Activated T-helper 9 cell treated with anti-CD3 and anti-CD28 coated beads, Interleukin-2, amount 50 U/mL, for 16 hours (primary cell): ENCODE results near the gene TPSB2.

Source experiments
- DNase-seq: peaks from one replicate; pipeline ENCODE4 v3.0.0-alpha.2; 2020; ENCODE audit warnings: low read depth

Gene TPSB2

DNA sequence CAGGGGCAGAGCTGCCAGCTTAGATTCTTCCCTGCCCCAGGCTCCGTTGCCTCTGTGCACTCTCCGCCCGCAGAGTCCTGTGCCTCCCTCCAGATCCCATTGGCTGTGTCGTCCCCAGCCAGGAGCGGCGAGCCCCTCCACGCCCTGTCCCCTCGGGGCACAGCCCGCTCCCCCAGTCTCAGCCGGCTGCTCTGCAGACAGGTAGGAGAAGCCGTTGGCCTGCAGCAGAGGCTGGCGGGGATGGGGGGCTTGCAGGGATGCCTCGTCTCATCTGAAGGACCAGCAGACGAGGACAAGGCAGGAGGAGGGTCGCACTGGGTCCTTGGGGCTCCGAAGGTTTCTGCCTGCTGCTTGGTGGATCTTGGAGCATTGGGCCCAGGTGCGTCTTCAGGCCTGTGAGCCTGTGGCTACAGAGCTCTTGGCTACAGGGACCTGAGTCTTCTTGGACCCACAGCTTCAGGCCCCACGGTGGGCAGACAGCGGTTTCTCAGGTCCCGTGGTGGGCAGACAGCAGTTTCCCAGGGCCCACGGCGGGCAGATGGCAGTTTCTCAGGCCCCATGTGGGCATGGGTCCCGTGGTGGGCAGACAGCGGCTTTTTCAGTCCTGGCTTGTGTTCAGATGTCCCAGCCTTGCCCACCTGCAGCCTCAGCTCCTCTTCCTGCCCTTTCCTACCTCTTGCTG lies 10.9 kb downstream of the TPSB2 start:
- no peak for DNase-seq

DNA sequence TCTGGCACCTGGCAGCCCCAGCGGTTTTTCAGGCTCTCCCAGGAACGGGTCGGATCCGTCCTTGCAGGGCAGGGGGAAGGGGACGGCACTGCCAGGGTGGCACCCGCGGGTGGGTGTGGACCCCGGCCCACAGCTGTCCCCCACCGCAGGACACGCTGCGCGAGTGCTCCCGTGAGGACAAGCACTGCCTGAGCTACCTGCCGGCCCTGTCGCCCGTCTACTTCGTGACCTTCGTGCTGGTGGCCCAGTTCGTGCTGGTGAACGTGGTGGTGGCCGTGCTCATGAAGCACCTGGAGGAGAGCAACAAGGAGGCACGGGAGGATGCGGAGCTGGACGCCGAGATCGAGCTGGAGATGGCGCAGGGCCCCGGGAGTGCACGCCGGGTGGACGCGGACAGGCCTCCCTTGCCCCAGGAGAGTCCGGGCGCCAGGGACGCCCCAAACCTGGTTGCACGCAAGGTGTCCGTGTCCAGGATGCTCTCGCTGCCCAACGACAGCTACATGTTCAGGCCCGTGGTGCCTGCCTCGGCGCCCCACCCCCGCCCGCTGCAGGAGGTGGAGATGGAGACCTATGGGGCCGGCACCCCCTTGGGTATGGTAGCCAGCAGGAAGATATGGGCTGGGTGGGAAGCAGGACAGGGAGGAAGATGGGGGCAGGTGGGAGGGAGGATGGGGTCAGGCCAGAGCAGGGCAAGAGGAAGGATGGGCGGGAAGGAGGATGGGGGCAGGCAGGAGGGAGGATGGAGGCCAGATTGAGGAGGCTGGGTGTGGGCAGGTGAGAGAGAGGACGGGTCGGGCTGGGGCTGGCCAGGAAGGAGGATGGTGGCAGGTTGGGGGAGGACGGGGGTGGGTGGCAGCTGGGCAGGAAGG lies 11.7 kb downstream of the TPSB2 start:
- no peak for DNase-seq

DNA sequence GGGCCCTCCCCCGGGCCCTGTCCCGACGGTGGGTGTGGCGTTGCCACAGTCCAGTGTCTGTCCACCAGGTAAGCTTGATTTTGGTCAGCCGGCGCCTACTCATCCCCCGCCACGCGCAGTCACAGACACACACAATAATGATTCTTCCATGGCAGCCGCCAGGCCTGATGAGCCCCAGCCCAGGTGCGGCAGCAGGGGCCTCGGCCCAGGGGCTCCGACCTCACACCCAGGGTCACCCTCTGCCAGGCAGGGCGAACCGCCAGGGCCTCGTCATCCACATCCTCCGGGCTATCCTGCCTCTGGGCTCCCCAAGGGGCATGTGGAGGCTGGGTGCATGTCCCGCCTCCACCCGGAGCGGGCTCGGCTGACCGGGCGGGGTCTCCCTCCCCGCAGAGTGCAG lies 12.5 kb downstream of the TPSB2 start:
- no peak for DNase-seq

DNA sequence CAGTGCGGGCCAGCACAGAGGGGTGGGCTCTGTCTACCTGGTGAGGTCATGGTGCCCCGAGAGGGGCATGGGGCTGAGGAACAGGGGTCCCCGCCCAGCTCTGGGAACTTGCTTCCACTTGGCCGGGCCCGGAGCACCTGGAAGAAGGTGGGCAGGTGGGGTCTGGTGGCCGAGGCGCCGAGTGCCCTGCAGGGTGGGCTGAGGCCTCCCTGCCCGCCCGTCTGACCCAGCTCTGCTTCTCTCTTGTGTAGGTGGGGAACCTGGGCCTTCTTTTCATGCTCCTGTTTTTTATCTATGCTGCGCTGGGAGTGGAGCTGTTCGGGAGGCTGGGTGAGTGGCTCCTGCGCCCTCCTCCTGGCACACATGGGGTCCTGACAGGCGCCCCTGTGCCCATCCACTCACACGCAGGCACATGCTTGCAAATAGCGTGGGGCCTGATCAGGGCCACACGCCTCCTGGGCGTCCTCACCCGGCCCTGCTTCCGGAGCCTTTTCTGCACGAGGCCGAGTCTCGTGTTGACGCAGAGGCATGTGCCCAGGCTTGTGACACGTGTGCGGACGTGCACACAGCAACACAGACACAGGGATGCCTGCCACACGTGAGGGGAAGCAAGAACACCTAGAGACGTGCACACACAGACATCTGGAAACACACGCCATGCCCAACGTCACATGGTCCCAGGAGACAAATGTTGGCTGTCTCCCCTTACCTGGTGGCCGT lies 13.1 kb downstream of the TPSB2 start:
- no peak for DNase-seq

DNA sequence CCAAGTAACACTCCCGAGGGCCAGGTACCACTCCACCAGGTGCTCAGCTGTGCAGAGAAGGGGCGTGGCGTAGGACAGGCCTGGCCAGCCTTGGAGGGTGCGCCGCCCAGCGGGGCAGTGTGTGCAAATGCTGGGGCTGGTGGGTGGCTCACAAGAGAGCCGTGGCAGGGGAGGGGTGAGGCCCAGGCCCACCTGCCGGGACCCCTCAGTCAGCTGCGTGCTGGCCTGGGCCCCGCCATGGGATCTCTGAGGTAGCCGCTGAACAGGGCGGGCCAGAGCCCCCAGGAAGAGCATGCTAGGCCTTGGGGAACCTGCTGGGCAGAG lies 13.7 kb downstream of the TPSB2 start:
- no peak for DNase-seq

DNA sequence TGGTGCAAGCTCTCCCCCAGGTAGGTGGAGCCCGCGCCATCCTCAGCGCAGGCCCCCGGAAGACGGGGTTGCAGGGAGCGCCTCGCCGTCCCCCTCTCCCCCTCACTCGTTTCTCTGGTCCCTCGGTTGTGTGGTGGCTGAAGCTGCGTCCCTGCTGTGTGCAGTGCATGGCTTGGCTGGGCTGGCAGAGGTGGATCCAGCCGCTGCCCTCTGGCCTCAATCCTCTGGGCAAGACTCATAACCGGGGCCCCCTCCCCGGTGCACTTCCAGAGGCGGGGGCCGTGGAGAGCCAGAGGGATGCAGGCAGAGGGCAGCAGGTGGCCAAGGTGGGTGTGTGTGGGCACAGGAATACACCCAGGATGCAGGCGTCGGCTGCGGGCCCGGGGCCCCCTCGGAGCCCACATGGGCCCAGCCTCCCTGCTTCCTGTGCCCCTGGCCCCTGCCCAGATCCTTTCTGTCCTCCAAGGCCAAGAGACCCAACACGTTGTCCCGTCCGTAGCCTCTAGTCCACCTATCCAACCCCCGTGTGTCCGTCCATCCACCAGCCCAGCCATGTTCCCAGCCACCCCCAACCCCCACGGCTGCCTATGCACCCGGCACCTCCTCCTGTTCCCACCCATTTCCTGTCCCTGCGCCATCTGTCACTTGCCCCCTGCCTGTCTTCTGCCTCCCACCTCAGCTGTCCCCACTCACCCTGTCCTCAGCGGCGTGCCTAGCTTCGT lies 14.2 kb downstream of the TPSB2 start:
- no peak for DNase-seq

DNA sequence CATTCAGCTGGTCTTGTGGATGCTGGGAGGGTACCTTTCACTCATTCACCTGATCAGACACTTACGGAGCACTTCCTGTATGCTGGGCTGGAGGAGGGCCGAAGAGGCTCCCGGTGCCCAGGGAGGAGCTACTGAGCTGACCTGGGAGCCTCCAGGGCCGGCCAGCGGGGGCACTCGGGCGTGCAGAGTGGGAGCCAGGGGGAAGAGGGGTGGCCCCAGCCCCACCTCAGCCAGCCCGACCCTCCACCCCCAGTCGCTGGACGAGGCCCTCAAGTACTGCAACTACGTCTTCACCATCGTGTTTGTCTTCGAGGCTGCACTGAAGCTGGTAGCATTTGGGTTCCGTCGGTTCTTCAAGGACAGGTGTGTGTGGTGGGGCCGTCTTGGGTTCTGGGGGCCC lies 15.3 kb downstream of the TPSB2 start:
- DNase-seq: no peak

DNA sequence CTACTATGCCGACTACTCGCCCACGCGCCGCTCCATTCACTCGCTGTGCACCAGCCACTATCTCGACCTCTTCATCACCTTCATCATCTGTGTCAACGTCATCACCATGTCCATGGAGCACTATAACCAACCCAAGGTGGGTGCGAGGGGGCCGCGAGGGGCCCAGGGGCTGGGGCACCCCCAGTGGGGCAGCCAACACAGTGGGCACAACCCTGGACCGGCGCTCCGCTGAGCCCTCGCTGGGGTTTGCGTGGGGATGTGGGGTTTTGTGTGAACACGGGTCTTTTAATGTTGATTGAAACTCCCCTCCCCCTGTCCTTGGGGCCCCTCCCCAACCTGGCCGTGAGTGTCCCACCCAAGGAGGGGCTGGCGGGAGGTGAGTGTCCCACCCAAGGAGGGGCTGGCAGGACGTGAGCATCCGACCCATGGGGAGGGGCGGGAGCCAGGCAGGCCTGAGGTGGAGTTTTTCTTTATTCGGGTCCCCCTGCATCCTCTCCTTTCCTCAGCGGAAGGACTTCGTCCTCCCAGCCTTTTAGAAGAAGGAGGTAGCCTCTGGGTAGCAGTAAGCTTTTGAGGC lies 16.1 kb downstream of the TPSB2 start:
- no peak for DNase-seq

DNA sequence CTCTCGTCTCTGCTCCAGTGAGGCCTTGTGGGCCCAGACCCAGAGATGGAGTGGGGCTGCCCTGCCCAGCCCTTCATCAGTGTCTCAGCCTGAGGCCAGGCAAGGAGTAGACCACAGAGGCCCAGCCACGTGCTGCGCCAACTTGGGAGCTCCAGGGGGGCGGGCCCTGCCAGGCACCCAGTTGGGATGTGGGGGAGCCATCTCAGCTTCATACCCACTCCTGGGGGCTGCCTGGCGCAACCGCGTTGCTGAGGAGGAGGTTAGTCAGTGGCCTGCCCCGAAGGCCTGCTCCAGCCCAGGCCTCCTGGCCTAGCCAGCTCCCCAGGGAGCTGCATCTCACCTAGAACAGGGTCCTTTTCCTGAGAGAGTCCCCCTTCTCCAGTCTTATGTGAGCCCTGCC lies 16.8 kb downstream of the TPSB2 start:
- DNase-seq: no peak

DNA sequence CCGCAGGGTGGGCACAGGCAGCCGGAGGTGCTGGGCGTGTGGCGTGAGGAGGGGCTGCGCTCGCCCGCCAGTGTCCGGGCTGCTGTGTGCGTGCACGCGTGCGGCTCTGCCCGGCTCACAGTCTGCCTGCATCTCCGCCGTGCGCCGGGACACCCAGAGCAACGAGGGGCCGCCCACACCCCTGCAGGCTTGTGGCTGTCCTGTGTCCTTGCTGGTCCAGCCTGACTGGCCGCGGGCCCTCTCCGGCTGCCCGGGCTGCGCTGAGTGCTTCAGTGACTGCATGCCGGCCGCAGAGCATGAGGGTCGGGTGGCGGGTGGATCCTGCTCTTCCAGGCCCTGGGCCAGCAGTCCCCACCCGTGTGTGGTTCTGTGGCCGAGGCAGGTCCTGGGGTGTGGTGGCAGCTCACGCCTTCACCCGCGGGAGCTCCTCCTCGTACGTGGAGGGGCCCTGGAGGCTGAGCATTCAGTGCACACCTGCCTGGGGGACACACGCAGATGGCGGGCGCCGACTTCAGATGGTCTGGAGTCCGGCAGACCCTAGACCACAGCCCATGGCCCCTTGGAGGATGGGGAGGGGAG lies 17.3 kb downstream of the TPSB2 start:
- DNase-seq: no peak

DNA sequence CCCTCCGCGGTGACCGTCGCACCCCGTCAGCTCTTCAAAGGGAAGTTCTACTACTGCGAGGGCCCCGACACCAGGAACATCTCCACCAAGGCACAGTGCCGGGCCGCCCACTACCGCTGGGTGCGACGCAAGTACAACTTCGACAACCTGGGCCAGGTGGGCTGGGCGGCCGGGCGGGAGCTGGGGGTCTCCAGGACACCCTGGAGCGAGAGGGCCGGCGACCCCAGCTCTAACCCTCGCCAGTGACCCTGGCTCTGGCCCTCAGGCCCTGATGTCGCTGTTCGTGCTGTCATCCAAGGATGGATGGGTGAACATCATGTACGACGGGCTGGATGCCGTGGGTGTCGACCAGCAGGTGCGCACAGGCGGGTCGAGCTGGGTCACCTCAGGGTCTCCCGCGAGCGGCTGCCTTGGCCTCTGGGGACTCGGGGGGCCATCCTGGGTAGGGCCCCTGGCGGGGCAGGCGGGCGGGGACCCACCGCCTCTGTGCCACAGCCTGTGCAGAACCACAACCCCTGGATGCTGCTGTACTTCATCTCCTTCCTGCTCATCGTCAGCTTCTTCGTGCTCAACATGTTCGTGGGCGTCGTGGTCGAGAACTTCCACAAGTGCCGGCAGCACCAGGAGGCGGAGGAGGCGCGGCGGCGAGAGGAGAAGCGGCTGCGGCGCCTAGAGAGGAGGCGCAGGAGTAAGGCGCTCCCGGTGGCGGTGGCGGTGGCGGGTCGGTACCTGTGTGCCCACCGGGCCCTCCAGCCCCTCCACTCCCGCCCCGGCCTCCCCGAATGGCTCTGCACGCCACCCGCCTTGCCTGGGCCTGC lies 18.3 kb downstream of the TPSB2 start:
- DNase-seq: no peak

DNA sequence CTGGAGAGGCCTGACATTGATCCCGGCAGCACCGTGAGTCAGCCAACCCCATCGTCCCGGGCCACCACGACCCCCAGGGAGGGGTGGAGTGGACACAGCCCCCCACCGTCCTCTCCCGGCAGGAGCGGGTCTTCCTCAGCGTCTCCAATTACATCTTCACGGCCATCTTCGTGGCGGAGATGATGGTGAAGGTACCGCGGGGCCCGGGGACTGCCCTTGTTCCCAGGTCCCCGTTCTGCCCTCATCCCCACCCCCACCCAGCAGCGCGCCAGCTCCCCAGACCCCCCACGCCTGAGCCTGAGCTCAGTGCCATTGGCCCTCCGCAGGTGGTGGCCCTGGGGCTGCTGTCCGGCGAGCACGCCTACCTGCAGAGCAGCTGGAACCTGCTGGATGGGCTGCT lies 19.5 kb downstream of the TPSB2 start:
- no peak for DNase-seq

DNA sequence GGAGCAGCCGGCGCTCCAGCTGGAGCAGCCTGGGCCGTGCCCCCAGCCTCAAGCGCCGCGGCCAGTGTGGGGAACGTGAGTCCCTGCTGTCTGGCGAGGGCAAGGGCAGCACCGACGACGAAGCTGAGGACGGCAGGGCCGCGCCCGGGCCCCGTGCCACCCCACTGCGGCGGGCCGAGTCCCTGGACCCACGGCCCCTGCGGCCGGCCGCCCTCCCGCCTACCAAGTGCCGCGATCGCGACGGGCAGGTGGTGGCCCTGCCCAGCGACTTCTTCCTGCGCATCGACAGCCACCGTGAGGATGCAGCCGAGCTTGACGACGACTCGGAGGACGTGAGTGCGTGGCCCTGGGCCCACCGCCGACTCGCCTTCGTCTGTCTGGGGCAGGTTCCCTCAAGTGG lies 20.9 kb downstream of the TPSB2 start:
- DNase-seq: no peak

DNA sequence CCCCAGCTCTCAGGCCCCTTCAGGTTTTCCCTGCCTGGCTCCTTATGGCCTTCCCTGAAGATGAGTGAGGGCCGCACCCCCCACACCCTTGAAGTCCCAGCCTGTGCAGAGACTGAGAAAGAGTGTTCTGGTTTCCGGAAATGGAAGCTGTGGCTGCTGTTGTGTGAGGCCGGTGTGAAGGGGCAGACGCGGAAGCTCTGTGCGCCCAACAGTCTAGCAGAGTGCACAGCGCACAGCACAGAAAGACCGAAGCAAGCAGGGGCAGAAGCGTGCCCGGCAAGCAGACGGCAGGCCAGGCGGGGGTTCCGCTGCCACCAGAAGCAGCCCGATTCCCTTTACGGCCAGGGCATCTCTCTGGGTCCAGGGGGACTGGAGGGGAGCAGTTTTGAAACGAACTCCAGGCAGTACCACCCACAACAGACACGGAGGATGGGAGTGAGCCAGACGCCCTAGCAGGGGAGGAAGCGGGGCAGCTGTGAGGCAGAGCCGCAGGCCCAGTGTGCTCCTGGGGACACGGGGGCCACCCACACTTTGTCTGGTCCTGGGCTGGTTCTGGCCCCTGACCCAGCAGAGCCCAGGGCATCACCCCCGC lies 21.6 kb downstream of the TPSB2 start:
- no peak for DNase-seq

DNA sequence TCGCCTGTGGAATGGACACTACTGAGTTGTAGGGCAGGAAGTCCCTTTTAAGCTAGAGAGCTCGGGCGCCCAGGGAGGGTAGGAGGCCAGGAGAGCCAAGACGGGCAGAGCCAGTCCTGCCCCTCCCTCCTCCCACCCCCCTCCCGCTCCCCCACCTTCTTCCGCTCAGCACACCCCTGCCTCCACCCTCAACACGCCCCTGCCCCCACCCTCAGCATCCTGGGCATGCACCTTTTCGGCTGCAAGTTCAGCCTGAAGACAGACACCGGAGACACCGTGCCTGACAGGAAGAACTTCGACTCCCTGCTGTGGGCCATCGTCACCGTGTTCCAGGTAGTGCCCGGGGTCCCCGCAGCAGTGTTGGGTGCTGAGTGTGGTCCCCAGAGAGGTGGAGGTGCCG lies 23.2 kb downstream of the TPSB2 start:
- no peak for DNase-seq

DNA sequence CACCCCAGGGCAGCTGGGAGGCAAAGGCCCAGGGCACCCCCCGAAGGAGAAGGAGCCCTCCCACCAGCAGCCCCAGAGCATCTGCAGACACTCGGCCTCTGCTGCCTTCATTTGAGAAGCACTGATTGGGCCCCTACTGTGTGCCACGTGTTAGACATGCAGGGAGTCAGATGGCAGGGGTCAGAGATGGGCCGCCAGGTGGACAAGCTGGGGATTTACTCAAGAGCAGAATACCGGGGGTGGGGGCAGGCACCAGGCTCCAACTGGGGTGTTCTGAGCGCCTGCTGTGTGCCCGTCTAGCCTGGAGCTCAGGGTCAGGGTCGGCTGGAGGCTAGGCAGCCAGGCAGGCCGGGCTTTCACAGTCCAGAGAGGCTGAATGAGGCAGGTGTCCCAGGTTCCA lies 23.7 kb downstream of the TPSB2 start:
- DNase-seq: no peak

DNA sequence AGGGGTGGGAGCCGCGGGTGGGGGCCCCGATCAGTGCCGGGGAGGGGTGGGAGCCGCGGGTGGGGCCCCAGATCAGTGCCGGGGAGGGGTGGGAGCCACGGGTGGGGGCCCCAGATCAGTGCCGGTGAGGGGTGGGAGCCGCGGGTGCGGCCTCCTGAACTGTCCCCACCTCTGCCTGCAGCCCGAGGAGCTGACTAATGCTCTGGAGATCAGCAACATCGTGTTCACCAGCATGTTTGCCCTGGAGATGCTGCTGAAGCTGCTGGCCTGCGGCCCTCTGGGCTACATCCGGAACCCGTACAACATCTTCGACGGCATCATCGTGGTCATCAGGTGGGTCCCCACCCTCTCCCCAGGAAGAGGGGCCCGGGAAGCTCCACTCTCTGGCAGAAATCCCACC lies 25.1 kb downstream of the TPSB2 start:
- DNase-seq: no peak

DNA sequence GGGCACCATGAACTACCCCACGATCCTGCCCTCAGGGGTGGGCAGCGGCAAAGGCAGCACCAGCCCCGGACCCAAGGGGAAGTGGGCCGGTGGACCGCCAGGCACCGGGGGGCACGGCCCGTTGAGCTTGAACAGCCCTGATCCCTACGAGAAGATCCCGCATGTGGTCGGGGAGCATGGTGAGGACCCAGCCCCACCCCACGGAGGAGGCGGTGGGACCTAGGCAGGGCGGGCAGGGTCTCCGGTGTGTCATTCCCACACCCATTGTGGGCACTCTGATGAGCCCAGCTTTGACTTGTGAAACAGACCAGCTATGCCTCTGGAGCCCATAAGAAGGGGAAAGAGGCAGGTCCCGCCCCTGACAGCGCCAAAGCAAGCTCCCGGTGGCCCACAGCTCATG lies 27.7 kb downstream of the TPSB2 start:
- no peak for DNase-seq

DNA sequence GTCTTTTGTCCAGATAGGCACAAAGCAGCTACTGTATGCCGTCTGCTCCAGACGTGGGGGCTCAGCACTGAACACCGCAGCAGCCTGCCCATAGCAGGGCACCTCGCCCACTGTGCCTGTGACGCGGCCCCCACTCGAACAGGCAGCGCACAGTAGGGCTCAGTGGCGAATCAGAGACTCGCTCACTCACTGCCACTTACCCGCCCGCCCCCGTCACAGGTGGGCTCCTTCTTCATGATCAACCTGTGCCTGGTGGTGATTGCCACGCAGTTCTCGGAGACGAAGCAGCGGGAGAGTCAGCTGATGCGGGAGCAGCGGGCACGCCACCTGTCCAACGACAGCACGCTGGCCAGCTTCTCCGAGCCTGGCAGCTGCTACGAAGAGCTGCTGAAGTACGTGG lies 28.5 kb downstream of the TPSB2 start:
- DNase-seq: no peak

DNA sequence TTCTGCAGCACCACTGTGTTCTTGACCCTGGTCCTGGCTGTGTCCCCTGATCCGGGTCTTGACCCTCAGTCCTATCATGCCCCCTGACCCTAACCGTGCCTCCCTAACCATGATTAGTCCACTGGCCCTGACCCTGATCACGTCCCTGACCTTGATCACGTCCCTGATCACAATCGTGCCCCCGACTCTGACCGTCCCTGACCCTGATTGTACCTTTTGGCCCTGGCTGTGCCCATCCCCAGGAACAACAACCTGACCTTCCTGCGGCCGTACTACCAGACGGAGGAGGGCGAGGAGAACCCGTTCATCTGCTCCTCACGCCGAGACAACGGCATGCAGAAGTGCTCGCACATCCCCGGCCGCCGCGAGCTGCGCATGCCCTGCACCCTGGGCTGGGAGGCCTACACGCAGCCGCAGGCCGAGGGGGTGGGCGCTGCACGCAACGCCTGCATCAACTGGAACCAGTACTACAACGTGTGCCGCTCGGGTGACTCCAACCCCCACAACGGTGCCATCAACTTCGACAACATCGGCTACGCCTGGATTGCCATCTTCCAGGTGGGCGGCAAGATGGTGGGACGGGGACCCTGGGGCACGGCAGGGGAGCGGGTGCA lies 29.9 kb downstream of the TPSB2 start:
- no peak for DNase-seq
